ENCODE results near the gene KNG1. TPM values are rescaled to one million over a fixed set of nuclear protein-coding genes. Genes with fewer than 3 reads are reported as not detected.

Gene KNG1
- total and polyA plus RNA-seq, 10 of the 15 experiments (the other 5 are each of a cell fraction or from before 2014, with no cell fraction given): 0.21 TPM; not detected in 9

DNA sequence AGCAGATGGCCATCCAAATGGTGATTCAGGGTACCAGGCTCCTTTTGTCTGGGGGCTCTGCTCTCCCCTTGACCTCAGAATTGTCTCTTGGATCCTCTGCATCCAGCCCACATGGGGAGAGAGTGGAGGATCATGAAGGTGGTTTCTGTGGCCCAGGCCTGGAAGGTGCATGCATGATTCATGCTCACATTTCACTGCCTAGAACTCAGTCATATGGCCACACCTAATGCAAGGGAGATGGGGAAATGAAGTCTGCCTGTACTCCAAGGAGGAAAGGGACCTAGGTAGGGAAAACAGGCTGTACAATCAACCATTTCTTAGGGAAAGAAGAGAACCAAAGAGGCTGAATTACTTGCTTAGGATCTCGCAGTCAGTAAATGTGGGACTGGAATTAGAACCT, 36.3 kb upstream of the KNG1 start:
- Histone ChIP-seq H3K4me1 (ENCODE audit: control insufficient read depth, insufficient read depth, low read length) (no peaks in the 10 kb centered on the region), H4K20me1 (ENCODE audit: control insufficient read depth, insufficient read depth) (no peaks in the 10 kb centered on the region), H3K9ac (ENCODE audit: control insufficient read depth, insufficient read depth, low read length) (no peak overlapping the region), H3K4me3 (no peak overlapping the region), H3K9me3 (replicated peaks; ENCODE audit: control insufficient read depth, insufficient read depth, low read length) (no peaks in the 10 kb centered on the region; the same call in 2 of the 3 replicates), H3K79me2 (ENCODE audit: control insufficient read depth, insufficient read depth, low read length) (no peaks in the 10 kb centered on the region), H3K4me2 (ENCODE audit: control insufficient read depth, insufficient read depth) (no peak overlapping the region), H2AFZ (ENCODE audit: control insufficient read depth, low read depth, low read length) (no peak overlapping the region), H3K27ac (ENCODE audit: control insufficient read depth, insufficient read depth) (no peak overlapping the region), H3K36me3 (ENCODE audit: control insufficient read depth in 2 of 2, insufficient read depth in 2 of 2, low read length in 1 of 2) (no peaks in the 10 kb centered on the region), H3K27me3 (replicated peaks in 1 of 2; ENCODE audit: control insufficient read depth in 2 of 2, insufficient read depth in 2 of 2, low read length in 1 of 2) (no peaks in the 10 kb centered on the region; a peak in 1 of 4 replicates)
- ATAC-seq (no peak), DNase-seq (ENCODE audit: low read depth, low spot score) (no peak), FAIRE-seq (no peak)
- BruUV-seq (replicated peaks): no TSS peak
- POLR2A ChIA-PET: interaction anchor here (1.3 kb wide), 1 partner anchor 31 kb away, joined by 3 read pairs; no protein-coding TSS in a partner anchor
- RAD21 ChIA-PET (ENCODE audit: unreplicated experiment): no interaction called here
- intact Hi-C loops (cut with micrococcal nuclease; ENCODE audit: unreplicated experiment): no loop called here
- SMC1A ChIA-PET (ENCODE audit: uncharacterized antibody, unreplicated experiment): no interaction called here
- TF ChIP-seq SUZ12 (IDR thresholded peaks at IDR 0.05; ENCODE audit: unreplicated experiment) (no peak), HCFC1 (IDR thresholded peaks at IDR 0.05; ENCODE audit: low read length) (no peak), ATF7 (IDR thresholded peaks at IDR 0.05; ENCODE audit: low read depth) (no peak), NFYB (IDR thresholded peaks at IDR 0.05; ENCODE audit: insufficient read depth, low read depth, low read length) (no peak), GATAD2B (conservative IDR thresholded peaks at IDR 0.05; ENCODE audit: low read depth) (no peak), ASH2L (IDR thresholded peaks at IDR 0.05; ENCODE audit: borderline replicate concordance, low read depth) (no peak), CHD2 (IDR thresholded peaks at IDR 0.05; ENCODE audit: borderline replicate concordance, low read depth, low read length) (no peak), TBL1XR1 (IDR thresholded peaks at IDR 0.05; ENCODE audit: low read depth, low read length) (no peak), EGR1 (IDR thresholded peaks at IDR 0.05; ENCODE audit: borderline replicate concordance in 1 of 2, low read depth in 2 of 2, low read length in 2 of 2) (no peak), ZNF207 (IDR thresholded peaks at IDR 0.05; ENCODE audit: borderline replicate concordance) (no peak), ZZZ3 (IDR thresholded peaks at IDR 0.05; ENCODE audit: control insufficient read depth, insufficient read length, low read depth) (no peak), NFYA (IDR thresholded peaks at IDR 0.05; ENCODE audit: borderline replicate concordance, low read depth, low read length) (no peak), ZNF24 (IDR thresholded peaks at IDR 0.05) (no peak), TCF3 (IDR thresholded peaks at IDR 0.05; ENCODE audit: borderline replicate concordance, insufficient read depth, low read depth, low read length) (no peak), SMC3 (IDR thresholded peaks at IDR 0.05; ENCODE audit: borderline replicate concordance, low read length) (no peak)
- TF ChIP-seq, protein P1, sequence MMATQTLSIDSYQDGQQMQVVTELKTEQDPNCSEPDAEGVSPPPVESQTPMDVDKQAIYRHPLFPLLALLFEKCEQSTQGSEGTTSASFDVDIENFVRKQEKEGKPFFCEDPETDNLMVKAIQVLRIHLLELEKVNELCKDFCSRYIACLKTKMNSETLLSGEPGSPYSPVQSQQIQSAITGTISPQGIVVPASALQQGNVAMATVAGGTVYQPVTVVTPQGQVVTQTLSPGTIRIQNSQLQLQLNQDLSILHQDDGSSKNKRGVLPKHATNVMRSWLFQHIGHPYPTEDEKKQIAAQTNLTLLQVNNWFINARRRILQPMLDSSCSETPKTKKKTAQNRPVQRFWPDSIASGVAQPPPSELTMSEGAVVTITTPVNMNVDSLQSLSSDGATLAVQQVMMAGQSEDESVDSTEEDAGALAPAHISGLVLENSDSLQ (IDR thresholded peaks at IDR 0.05): no peak
- TF ChIP-seq, protein P2, sequence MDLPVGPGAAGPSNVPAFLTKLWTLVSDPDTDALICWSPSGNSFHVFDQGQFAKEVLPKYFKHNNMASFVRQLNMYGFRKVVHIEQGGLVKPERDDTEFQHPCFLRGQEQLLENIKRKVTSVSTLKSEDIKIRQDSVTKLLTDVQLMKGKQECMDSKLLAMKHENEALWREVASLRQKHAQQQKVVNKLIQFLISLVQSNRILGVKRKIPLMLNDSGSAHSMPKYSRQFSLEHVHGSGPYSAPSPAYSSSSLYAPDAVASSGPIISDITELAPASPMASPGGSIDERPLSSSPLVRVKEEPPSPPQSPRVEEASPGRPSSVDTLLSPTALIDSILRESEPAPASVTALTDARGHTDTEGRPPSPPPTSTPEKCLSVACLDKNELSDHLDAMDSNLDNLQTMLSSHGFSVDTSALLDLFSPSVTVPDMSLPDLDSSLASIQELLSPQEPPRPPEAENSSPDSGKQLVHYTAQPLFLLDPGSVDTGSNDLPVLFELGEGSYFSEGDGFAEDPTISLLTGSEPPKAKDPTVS (IDR thresholded peaks at IDR 0.05; ENCODE audit: low read depth, low read length): no peak
- TF ChIP-seq, protein P3, sequence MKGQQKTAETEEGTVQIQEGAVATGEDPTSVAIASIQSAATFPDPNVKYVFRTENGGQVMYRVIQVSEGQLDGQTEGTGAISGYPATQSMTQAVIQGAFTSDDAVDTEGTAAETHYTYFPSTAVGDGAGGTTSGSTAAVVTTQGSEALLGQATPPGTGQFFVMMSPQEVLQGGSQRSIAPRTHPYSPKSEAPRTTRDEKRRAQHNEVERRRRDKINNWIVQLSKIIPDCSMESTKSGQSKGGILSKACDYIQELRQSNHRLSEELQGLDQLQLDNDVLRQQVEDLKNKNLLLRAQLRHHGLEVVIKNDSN (IDR thresholded peaks at IDR 0.05; ENCODE audit: borderline replicate concordance, extremely low read length, insufficient read depth, low read depth, low read length): no peak
- in situ Hi-C loops (cut with MboI): no loop called here
- 69% methylated on average over 1 of the region's 1 CpG for WGBS (ENCODE audit: insufficient coverage, insufficient replicate concordance, low lambda C conversion rate, missing lambda C conversion rate)
- CTCF ChIA-PET: no interaction called here

Data from GM12878 (cell line).